Osteoblast (primary cell): ENCODE measurements around the gene ITPR3. TPM values are rescaled to one million over a fixed set of nuclear protein-coding genes. Genes with fewer than 3 reads are reported as not detected.

Experiments used
- DNase-seq: peaks from one replicate; pipeline ENCODE4 v3.0.0; 2011; ENCODE audit warnings: low spot score, mixed read lengths; ENCODE audit not compliant: insufficient read length; ENCODE audit errors: missing footprints
- H2AFZ ChIP-seq: 2 replicates; pipeline ENCODE4 v1.6.0; 2011; ENCODE audit warnings: mild to moderate bottlenecking, low read length
- H3K27ac ChIP-seq: 2 replicates; pipeline ENCODE4 v1.5.1; 2011; ENCODE audit warnings: mild to moderate bottlenecking, low read depth, low read length, moderate library complexity
- H3K27me3 ChIP-seq: 2 replicates; pipeline ENCODE4 v1.6.0; 2012; ENCODE audit warnings: mild to moderate bottlenecking, control low read depth, inconsistent platforms, low read length, moderate library complexity; ENCODE audit not compliant: insufficient read depth
- H3K36me3 ChIP-seq: 2 replicates; pipeline ENCODE4 v1.5.1; 2011; ENCODE audit warnings: mild to moderate bottlenecking, low read length, control low read depth, moderate library complexity; ENCODE audit not compliant: insufficient read depth
- H3K4me1 ChIP-seq: 2 replicates; pipeline ENCODE4 v1.5.1; 2011; ENCODE audit warnings: mild to moderate bottlenecking, low read length, control low read depth, moderate library complexity; ENCODE audit not compliant: insufficient read depth
- H3K4me2 ChIP-seq: 2 replicates; pipeline ENCODE4 v1.6.0; 2011; ENCODE audit warnings: mild to moderate bottlenecking, low read length; ENCODE audit not compliant: insufficient read depth
- H3K4me3 ChIP-seq: fragments of 200-600 bp; sonication (generic); 3 replicates; pipeline ENCODE4 v1.5.1; 2012; ENCODE audit warnings: mild to moderate bottlenecking, low read length, inconsistent platforms; ENCODE audit not compliant: insufficient read depth
- H3K79me2 ChIP-seq: 2 replicates; pipeline ENCODE4 v1.6.0; 2012; ENCODE audit warnings: mild to moderate bottlenecking, low read length, control low read depth, inconsistent platforms; ENCODE audit not compliant: insufficient read depth
- H3K9me3 ChIP-seq: 2 replicates; pipeline ENCODE4 v1.5.1; 2011; ENCODE audit warnings: low read depth, low read length, control low read depth
- H4K20me1 ChIP-seq: 2 replicates; pipeline ENCODE4 v1.6.0; 2012; ENCODE audit warnings: mild to moderate bottlenecking, low read length, control low read depth; ENCODE audit not compliant: insufficient read depth
- total RNA-seq: library from RNA; depleted of rRNA; stranded (reverse); fragments of >200 nt; gene quantifications from 2 replicates; pipeline ENCODE4 v1.2.3, GENCODE V29; 2012
- TF ChIP-seq, protein P1 (sequence below): IDR thresholded peaks from 2 replicates; pipeline ENCODE4 v1.5.1; 2011; ENCODE audit warnings: mild to moderate bottlenecking, low read depth, low read length, moderate library complexity; ENCODE audit errors: extremely low read depth

The ITPR3 gene
- total RNA-seq, 1 donor = 46.7 TPM

DNA sequence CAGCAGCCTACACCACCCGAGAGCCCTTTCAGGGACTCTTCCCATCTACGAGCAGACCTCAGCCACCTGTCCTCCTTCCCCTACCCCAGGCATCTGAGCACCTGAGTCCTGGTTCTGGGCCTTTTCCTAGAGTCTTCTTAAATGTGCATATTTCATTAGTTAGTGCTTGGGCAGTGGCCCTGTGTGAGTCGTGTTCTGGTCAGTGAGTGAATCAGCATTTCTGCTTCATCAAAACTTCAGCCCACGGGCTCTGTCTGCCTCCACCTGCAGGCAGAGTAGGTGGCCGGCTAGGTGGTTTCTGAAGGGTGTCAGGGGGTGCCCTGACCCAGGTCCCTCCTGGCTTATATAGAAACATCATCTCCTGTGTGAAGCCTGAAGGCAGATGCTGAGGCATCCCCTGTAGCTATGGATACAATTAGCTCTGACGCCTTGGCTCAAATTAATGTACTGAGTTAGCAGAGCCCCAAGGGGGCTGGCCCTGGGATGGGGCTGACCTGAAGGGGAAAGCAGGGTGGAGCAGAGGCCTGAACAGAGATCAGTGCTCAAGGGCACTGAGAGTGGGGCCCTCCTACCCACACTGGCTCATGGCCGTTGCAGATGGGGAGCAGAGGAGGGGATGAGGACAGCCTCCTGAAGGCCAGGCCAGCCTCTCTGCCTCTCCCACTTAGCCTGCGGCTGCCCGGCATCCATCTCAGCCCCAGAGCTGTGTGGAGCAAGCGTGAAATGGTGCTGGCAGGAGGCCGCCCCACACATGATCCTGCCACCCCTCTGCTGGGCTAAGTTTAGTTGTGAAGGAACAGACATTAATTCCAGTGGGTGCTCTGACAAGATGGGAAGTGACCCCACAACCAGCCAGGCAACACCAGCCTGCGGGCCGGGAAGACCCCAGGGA, 111.9 kb downstream of the ITPR3 start:
- no peaks in the 10 kb centered on the region for H3K9me3 ChIP-seq
- H3K4me2 ChIP-seq = no peak overlapping the region
- no peak overlapping the region for H3K4me3 ChIP-seq
- no peaks in the 10 kb centered on the region for H3K79me2 ChIP-seq
- no peak overlapping the region for H2AFZ ChIP-seq
- H3K27ac ChIP-seq = no peak overlapping the region
- H3K36me3 ChIP-seq = no peaks in the 10 kb centered on the region
- DNase-seq = no peak
- H3K4me1 ChIP-seq = no peaks in the 10 kb centered on the region
- H3K27me3 ChIP-seq = no peaks in the 10 kb centered on the region
- no peaks in the 10 kb centered on the region for H4K20me1 ChIP-seq
- TF ChIP-seq, protein P1, sequence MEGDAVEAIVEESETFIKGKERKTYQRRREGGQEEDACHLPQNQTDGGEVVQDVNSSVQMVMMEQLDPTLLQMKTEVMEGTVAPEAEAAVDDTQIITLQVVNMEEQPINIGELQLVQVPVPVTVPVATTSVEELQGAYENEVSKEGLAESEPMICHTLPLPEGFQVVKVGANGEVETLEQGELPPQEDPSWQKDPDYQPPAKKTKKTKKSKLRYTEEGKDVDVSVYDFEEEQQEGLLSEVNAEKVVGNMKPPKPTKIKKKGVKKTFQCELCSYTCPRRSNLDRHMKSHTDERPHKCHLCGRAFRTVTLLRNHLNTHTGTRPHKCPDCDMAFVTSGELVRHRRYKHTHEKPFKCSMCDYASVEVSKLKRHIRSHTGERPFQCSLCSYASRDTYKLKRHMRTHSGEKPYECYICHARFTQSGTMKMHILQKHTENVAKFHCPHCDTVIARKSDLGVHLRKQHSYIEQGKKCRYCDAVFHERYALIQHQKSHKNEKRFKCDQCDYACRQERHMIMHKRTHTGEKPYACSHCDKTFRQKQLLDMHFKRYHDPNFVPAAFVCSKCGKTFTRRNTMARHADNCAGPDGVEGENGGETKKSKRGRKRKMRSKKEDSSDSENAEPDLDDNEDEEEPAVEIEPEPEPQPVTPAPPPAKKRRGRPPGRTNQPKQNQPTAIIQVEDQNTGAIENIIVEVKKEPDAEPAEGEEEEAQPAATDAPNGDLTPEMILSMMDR = no peak

- H3K36me3 ChIP-seq = no peaks in the 10 kb centered on the region
- no peaks in the 10 kb centered on the region for H3K4me1 ChIP-seq
- TF ChIP-seq, protein P1 = no peak
- no peak overlapping the region for H2AFZ ChIP-seq
- H3K9me3 ChIP-seq = no peaks in the 10 kb centered on the region
- DNase-seq = no peak
- H3K4me2 ChIP-seq = no peak overlapping the region
- no peak overlapping the region for H3K4me3 ChIP-seq
- H4K20me1 ChIP-seq = no peaks in the 10 kb centered on the region
- no peak overlapping the region for H3K27ac ChIP-seq
- H3K79me2 ChIP-seq = no peaks in the 10 kb centered on the region
- H3K27me3 ChIP-seq = no peaks in the 10 kb centered on the region
Measured at GRCh38 chr6:33733709-33734007, 112.5 kb downstream of the ITPR3 start.

GRCh38 chr6:33735216-33735615, 114.1 kb downstream of the ITPR3 start:
- no peaks in the 10 kb centered on the region for H3K36me3 ChIP-seq
- H2AFZ ChIP-seq = no peak overlapping the region
- no peak for DNase-seq
- H4K20me1 ChIP-seq = no peaks in the 10 kb centered on the region
- no peak overlapping the region for H3K4me2 ChIP-seq
- H3K4me3 ChIP-seq = no peak overlapping the region
- no peaks in the 10 kb centered on the region for H3K79me2 ChIP-seq
- H3K27me3 ChIP-seq = no peaks in the 10 kb centered on the region
- no peaks in the 10 kb centered on the region for H3K4me1 ChIP-seq
- TF ChIP-seq, protein P1 = no peak
- H3K27ac ChIP-seq = no peak overlapping the region
- no peaks in the 10 kb centered on the region for H3K9me3 ChIP-seq

- no peak overlapping the region for H3K4me3 ChIP-seq
- no peaks in the 10 kb centered on the region for H3K4me1 ChIP-seq
- no peaks in the 10 kb centered on the region for H3K79me2 ChIP-seq
- H4K20me1 ChIP-seq = no peaks in the 10 kb centered on the region
- no peak overlapping the region for H3K4me2 ChIP-seq
- H3K9me3 ChIP-seq = no peaks in the 10 kb centered on the region
- TF ChIP-seq, protein P1 = no peak
- DNase-seq = no peak
- no peak overlapping the region for H2AFZ ChIP-seq
- no peaks in the 10 kb centered on the region for H3K27me3 ChIP-seq
- H3K27ac ChIP-seq = no peak overlapping the region
- H3K36me3 ChIP-seq = no peaks in the 10 kb centered on the region
Measured at GRCh38 chr6:33737267-33738026, 116.3 kb downstream of the ITPR3 start.
